Measurements from ENCODE around the gene MRPL4.
"Not testable (repeated sequence)": the region's sequence is repeated elsewhere in the genome, so short reads cannot be mapped to it uniquely, and the experiment has no call there.

The MRPL4 gene

DNA sequence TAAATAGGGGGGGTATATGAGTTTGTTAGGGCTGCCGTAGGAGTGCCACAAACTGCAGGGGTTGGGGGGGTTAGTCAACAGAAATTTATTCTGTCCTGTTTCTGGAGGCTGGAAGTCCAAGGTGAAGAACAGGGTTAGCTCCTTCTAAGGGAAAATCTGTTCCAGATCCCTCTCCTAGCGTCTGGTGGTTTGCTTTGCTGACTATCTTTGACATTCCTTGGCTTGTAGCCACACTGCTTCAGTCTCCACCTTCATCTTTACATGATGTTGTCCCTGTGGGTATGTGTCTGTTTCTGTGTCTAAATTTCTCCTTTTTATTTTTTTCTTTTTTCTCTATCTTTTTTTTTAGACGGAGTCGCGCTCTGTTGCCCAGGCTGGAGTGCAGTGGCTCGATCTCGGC lies 10.8 kb downstream of the MRPL4 start:
- no peak for DNase-seq (ENCODE audit: low spot score)

DNA sequence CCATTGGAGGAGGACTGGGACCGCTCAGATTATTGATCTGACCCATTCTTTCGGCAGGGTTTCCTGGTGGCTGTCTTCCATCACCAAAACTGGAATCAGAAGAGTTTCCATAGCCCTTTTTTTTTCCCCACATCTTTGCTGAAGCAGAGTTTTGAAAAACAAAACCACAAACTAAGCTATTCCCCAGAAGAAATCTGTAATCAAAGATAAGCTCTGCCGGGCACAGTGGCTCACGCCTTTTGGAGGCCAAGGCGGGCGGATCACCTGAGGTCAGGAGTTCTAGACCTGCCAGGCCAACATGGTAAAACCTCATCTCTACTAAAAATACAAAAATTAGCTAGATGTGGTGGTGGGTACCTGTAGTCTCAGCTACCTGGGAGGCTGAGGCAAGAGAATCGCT lies 14.7 kb downstream of the MRPL4 start:
- DNase-seq (ENCODE audit: low spot score) = no peak

DNA sequence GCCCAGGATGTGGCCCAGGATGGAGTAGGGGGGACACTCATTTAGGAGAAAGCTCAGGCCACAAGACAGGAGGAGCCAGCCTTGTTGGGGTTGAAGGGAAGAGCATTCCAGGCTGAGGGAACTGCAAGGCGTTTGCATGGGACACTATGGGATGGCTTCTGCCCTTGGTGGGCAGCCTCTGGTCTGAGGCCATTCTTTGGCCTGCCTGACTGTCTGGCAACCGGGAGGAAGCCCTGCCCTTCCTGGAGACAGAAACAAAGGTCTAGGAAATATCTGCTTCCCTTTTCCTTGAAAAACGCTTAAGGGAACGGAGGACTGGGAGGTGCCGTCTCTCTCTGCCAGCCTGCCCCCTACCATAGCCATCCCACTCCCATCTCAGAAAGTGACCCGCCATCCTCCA lies 16.1 kb downstream of the MRPL4 start:
- no peak for DNase-seq (ENCODE audit: low spot score)

- DNase-seq (ENCODE audit: low spot score) = peak; percentile 71
Observed at GRCh38 chr19:10269333-10270179, 17.5 kb downstream of the MRPL4 start.

- DNase-seq (ENCODE audit: low spot score) = no peak
Observed at GRCh38 chr19:10270180-10270615, 18.2 kb downstream of the MRPL4 start.

DNA sequence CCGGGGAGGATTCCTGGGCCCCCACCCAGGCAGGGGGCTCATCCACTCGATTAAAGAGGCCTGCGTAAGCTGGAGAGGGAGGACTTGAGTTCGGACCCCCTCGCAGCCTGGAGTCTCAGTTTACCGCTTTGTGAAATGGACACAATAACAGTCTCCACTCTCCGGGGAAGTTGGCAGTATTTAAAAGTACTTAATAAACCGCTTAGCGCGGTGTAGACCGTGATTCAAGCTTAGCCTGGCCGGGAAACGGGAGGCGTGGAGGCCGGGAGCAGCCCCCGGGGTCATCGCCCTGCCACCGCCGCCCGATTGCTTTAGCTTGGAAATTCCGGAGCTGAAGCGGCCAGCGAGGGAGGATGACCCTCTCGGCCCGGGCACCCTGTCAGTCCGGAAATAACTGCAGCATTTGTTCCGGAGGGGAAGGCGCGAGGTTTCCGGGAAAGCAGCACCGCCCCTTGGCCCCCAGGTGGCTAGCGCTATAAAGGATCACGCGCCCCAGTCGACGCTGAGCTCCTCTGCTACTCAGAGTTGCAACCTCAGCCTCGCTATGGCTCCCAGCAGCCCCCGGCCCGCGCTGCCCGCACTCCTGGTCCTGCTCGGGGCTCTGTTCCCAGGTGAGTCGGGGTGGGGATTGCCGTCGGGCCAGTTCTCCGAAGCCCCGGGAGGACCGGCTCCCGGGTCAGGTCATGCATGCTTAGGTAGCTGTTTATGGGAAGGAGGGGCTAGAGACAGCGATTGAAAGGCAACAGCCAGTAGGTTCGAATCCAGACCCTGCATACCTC lies 18.8 kb downstream of the MRPL4 start, which contains the start of gene ICAM1:
ICAM1 (plus strand) TSS at position 505 of the 779 bp plus-strand sequence; CDS start at position 545, 40 bp downstream.
- peak; percentile 79 for DNase-seq (ENCODE audit: low spot score)

GRCh38 chr19:10271543-10272086 lies 19.6 kb downstream of the MRPL4 start:
- DNase-seq (ENCODE audit: low spot score) = no peak

DNA sequence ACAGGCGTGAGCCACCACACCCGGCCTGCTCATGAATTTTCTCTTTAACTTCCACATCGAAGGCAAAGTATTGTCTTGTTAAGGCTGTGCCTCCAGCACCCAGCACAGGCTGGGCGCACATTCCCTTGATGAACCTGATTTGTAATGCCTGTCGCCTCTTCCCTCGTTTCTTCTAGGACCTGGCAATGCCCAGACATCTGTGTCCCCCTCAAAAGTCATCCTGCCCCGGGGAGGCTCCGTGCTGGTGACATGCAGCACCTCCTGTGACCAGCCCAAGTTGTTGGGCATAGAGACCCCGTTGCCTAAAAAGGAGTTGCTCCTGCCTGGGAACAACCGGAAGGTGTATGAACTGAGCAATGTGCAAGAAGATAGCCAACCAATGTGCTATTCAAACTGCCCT lies 22.6 kb downstream of the MRPL4 start:
- no peak for DNase-seq (ENCODE audit: low spot score)

DNA sequence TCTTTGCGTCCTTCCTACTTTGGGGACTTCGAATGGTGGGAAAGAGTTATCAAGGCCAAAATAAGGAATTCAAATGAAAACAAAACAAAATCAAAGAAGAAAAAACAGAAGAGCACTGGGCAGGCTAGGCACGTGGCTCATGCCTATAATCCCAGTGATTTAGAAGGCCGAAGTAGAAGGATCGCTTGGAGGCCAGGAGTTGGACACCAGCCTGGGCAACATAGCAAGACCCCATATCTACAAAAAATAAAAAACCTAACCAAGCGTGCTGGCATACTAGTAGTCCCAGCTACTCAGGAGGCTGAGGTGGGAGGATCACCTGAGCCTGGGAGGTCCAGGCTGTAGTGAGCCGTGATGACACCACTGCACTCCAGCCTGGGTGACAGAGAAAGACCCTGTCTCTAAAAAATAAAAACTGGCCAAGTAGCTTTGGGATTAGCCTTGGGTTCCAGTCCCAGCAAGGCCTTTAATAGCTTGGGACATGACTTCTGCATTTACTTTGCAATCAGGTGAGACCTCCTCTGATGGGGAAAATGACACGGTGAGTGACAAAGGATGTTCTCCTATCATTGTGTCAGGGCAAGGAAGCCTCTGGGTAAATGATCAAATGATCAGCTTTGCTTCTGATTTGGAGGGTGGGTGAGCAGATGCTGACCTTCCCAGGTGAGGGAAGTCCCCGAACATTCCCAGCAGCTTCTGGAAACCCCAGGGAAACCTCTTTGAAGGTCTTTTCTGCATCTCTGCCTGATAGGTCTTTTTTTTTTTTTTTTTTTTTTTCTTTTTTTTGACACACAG lies 26.0 kb downstream of the MRPL4 start:
- no peak for DNase-seq (ENCODE audit: low spot score)

- no peak for DNase-seq (ENCODE audit: low spot score)
Observed at GRCh38 chr19:10278935-10279334, 26.9 kb downstream of the MRPL4 start.

DNA sequence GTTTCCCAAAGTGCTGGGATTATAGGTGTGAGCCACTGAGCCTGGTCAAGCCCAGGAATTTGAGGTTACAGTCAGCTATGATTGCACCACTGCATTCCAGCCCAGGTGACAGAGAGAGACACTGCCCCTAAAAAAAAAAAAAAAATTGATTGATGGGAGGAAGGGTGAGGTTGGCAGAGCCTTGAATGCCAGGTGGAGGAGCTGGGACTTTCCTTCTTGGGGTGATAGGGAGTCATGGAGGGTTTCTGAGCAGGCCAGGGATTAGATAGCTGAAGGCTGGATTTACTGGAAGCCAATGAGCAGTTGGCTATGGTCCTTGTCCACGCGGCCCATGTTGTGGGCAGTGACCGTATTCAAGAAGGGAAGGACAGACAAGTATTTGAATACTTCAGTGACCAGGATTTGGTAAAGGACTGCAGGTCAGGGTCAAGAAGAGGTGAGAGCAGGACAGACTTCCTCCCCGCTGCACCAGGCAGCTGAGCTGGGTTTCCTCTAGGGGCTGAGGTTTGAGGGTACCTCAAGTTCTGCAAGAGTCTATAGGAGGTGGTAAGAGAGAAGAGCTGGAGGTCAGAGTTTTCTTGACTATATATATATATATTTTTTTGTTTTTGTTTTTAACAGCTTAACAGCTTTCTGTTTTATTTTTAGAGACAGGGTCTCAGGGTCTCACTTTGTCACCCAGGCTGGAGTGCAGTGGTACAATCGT lies 27.9 kb downstream of the MRPL4 start:
- DNase-seq (ENCODE audit: low spot score) = no peak

- not testable (repeated sequence) for DNase-seq (ENCODE audit: low spot score)
Observed at GRCh38 chr19:10282043-10282442, 30.0 kb downstream of the MRPL4 start.

DNA sequence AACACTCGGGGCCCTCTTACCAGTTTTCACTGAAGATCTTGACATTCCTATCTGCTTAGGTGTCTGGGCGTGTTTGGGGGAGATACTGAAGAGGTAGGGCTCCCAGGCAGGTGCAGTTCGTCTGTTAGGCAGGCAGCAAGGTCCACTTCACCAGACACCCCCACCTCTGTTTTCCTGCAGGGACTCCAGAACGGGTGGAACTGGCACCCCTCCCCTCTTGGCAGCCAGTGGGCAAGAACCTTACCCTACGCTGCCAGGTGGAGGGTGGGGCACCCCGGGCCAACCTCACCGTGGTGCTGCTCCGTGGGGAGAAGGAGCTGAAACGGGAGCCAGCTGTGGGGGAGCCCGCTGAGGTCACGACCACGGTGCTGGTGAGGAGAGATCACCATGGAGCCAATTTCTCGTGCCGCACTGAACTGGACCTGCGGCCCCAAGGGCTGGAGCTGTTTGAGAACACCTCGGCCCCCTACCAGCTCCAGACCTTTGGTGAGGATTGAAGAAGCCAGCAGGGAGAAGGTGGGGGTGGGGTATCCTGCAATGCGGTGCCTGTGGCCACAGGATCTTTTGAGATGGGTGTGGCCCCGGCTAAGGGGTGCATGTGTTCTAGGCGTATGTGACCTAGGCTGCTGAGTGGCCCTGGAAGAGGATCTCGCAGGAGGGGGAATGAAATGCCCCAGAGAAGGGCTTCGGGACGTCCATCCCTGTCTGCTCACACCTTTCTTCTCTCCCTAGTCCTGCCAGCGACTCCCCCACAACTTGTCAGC lies 31.5 kb downstream of the MRPL4 start:
- DNase-seq (ENCODE audit: low spot score) = no peak

- no peak for DNase-seq (ENCODE audit: low spot score)
Observed at GRCh38 chr19:10284065-10284959, 32.3 kb downstream of the MRPL4 start.

DNA sequence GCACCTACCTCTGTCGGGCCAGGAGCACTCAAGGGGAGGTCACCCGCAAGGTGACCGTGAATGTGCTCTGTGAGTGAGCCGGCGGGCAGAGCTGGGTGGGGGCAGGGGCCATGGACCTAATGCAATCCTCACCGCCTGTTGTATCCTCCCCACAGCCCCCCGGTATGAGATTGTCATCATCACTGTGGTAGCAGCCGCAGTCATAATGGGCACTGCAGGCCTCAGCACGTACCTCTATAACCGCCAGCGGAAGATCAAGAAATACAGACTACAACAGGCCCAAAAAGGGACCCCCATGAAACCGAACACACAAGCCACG lies 32.9 kb downstream of the MRPL4 start:
- no peak for DNase-seq (ENCODE audit: low spot score)

- no peak for DNase-seq (ENCODE audit: low spot score)
Observed at GRCh38 chr19:10285393-10285792, 33.4 kb downstream of the MRPL4 start.

DNA sequence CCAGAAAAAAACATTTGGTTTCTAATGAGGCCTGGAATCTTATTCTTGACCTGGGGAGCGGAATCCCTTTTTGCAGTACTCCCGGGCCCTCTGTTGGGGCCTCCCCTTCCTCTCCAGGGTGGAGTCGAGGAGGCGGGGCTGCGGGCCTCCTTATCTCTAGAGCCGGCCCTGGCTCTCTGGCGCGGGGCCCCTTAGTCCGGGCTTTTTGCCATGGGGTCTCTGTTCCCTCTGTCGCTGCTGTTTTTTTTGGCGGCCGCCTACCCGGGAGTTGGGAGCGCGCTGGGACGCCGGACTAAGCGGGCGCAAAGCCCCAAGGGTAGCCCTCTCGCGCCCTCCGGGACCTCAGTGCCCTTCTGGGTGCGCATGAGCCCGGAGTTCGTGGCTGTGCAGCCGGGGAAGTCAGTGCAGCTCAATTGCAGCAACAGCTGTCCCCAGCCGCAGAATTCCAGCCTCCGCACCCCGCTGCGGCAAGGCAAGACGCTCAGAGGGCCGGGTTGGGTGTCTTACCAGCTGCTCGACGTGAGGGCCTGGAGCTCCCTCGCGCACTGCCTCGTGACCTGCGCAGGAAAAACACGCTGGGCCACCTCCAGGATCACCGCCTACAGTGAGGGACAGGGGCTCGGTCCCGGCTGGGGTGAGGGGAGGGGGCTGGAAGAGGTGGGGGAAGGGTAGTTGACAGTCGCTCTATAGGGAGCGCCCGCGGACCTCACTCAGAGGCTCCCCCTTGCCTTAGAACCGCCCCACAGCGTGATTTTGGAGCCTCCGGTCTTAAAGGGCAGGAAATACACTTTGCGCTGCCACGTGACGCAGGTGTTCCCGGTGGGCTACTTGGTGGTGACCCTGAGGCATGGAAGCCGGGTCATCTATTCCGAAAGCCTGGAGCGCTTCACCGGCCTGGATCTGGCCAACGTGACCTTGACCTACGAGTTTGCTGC lies 35.1 kb downstream of the MRPL4 start, which contains the start of gene ICAM4:
ICAM4 (plus strand) TSS at position 153 of the 935 bp plus-strand sequence; CDS start at position 211, 58 bp downstream.
- DNase-seq (ENCODE audit: low spot score) = no peak

GRCh38 chr19:10288662-10289166 lies 36.7 kb downstream of the MRPL4 start:
- DNase-seq (ENCODE audit: low spot score) = peak; percentile 97
